Activated T-cell treated with anti-CD3 and anti-CD28 coated beads, Interleukin-2, amount 50 U/mL, for 24 hours (primary cell): ENCODE data around the gene ELK1.

ENCODE experiments used
- DNase-seq: peaks from one replicate; pipeline ENCODE4 v3.0.0-alpha.2; 2020
- H3K27ac Mint-ChIP-seq: 2 replicates; pipeline ENCODE4 v1.8.0; 2020; ENCODE audit warnings: mild to moderate bottlenecking, mixed read lengths
- H3K27me3 Mint-ChIP-seq: 2 replicates; pipeline ENCODE4 v1.8.0; 2020; ENCODE audit warnings: mixed read lengths
- H3K36me3 Mint-ChIP-seq: 2 replicates; pipeline ENCODE4 v1.8.0; 2020; ENCODE audit warnings: low read depth, mixed read lengths
- H3K4me1 Mint-ChIP-seq: 2 replicates; pipeline ENCODE4 v1.8.0; 2020; ENCODE audit warnings: low read depth, mixed read lengths
- H3K4me3 Mint-ChIP-seq: 2 replicates; pipeline ENCODE4 v1.8.0; 2020; ENCODE audit warnings: mild to moderate bottlenecking, moderate library complexity, mixed read lengths
- H3K9me3 Mint-ChIP-seq: 2 replicates; pipeline ENCODE4 v1.8.0; 2020; ENCODE audit warnings: mixed read lengths

ELK1 gene

GRCh38 chrX:47658684-47659420 is 8.5 kb upstream of the ELK1 start, which contains the start of gene UXT:
TSS of gene UXT (minus strand) at chrX:47659180. CDS start at chrX:47658927, 253 bp downstream.
- DNase-seq = peak; percentile 92
- Mint-ChIP-seq H3K36me3 (peaks cover 65% of the 10 kb centered on the region), H3K9me3 (peaks cover 3% of the 10 kb centered on the region), H3K27ac (peak within 1 kb of the TSS; percentile 99), H3K4me3 (peak within 1 kb of the TSS; percentile 90), H3K4me1 (peaks cover 56% of the 10 kb centered on the region), H3K27me3 (peaks cover 28% of the 10 kb centered on the region)

DNA sequence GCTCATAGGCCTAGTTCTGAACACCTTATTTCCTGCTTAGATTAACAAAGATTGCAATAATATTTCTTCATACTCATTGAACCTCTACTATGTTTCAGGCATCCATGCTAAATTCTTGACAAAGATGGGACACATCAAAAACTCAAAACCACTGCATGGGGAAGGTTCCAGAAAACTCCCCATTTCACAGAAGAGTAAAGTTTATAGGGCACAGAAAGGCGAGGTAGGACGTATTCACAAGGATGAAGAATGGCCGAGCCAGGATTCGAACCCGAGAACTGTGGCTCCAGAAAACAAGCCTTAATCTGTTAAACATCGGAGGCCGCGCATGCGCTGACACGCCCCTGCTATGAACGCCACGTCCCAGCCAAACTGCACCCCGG is 7.9 kb upstream of the ELK1 start:
- DNase-seq = no peak
- peaks cover 28% of the 10 kb centered on the region for H3K27me3 Mint-ChIP-seq
- peak overlapping the region; percentile 90 for H3K4me3 Mint-ChIP-seq
- peaks cover 3% of the 10 kb centered on the region for H3K9me3 Mint-ChIP-seq
- H3K27ac Mint-ChIP-seq = peak overlapping the region; percentile 99
- peaks cover 71% of the 10 kb centered on the region for H3K36me3 Mint-ChIP-seq
- peaks cover 52% of the 10 kb centered on the region for H3K4me1 Mint-ChIP-seq

DNA sequence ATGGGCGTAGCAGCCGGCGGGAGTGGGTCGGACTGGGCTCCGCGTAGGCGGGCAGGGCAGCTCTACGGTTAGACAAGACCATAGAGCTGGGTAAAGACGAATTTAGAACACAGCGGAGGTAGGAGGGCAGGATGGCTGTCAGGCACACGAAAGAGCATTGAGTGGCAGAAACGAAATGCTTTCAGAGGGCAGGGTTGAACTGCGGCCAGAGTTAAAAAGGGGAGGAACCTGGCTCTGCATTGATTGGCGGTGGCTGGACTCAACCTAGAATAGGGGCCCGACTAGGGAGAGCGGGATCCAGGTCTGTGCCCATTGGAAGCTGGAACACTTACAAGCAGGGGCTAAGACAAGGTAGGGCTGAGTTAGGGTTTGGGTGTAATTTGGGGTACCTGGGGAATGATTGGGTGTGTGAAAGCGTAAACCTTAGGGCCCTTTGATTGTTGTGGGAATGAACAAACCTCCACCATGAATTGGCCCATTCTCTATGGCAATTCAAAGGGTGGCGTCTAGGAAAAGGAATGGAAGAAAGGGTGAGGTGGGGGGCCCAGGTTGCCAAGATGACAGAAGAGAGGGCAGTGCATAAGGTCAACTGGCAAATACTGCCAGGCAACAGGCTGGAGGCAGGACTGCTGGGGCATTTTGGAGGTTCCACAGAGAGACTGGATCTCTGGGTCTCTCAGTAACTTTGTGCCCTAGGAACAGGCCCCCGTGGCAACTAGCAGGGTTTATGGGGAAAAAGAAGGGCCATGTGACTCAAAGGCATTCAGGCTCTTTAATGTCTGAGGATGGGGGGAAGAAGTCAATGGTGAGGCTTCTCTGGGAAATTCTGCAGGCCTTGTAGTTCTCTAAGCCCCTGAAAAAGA is 911 bp upstream of the ELK1 start:
- Mint-ChIP-seq H3K9me3 (no peaks in the 10 kb centered on the region), H3K27ac (peak overlapping the region; percentile 92), H3K4me3 (peak overlapping the region; percentile 85), H3K4me1 (peaks cover 40% of the 10 kb centered on the region), H3K27me3 (peaks cover 31% of the 10 kb centered on the region), H3K36me3 (peaks cover 78% of the 10 kb centered on the region)
- DNase-seq = no peak

GRCh38 chrX:47649781-47650163 is 591 bp downstream of the ELK1 start:
- peaks cover 72% of the 10 kb centered on the region for H3K36me3 Mint-ChIP-seq
- peak overlapping the region; percentile 86 for H3K27ac Mint-ChIP-seq
- H3K9me3 Mint-ChIP-seq = no peaks in the 10 kb centered on the region
- H3K4me3 Mint-ChIP-seq = peak overlapping the region; percentile 85
- DNase-seq = no peak
- peaks cover 32% of the 10 kb centered on the region for H3K27me3 Mint-ChIP-seq
- H3K4me1 Mint-ChIP-seq = peaks cover 44% of the 10 kb centered on the region

DNA sequence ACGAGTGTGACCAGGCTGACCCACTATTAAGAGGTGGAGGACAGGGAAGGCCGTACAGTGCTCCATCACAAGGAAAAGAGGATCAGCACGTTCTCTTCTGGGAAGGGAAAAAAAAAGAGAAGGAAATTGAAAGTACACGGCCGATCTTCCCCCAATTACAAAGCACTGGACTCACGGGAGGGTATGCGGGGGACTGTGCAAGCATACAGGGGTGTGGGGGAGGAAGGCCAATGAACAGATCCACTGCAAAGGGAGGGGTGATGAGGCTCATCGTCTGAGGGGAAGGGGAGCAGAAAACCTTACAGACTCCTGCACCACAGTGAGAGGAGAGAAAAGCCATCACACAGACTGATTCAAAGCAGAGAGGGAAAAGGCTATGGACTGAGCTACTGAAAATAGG is 1.1 kb downstream of the ELK1 start:
- H3K9me3 Mint-ChIP-seq = no peaks in the 10 kb centered on the region
- H3K27ac Mint-ChIP-seq = peak overlapping the region; percentile 86
- peaks cover 34% of the 10 kb centered on the region for H3K27me3 Mint-ChIP-seq
- peaks cover 72% of the 10 kb centered on the region for H3K36me3 Mint-ChIP-seq
- peak overlapping the region; percentile 85 for H3K4me3 Mint-ChIP-seq
- DNase-seq = no peak
- peaks cover 49% of the 10 kb centered on the region for H3K4me1 Mint-ChIP-seq

DNA sequence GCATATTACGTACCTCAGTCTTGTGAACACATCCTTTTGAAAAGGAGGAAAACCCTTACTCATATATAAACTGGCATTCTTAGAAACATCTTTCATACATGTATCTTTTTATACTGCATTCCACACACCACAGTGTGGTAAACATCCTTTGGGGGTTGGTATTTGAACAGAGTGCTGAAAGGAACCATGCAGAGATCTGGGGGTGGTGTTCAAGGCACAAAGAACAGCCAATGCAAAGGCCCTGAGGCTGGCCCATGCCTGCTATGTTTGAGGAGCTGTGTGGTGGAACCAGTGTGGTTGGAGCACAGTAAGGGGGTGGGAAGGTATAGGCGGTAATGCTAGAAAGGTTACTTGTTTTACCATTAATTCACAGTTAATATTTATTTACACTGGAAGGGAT is 2.0 kb downstream of the ELK1 start:
- no peak for DNase-seq
- peaks cover 37% of the 10 kb centered on the region for H3K27me3 Mint-ChIP-seq
- H3K4me3 Mint-ChIP-seq = peak overlapping the region; percentile 85
- H3K27ac Mint-ChIP-seq = peak overlapping the region; percentile 63
- no peaks in the 10 kb centered on the region for H3K9me3 Mint-ChIP-seq
- H3K36me3 Mint-ChIP-seq = peaks cover 74% of the 10 kb centered on the region
- H3K4me1 Mint-ChIP-seq = peaks cover 51% of the 10 kb centered on the region

- H3K27ac Mint-ChIP-seq = no peak overlapping the region
- no peak overlapping the region for H3K4me3 Mint-ChIP-seq
- H3K27me3 Mint-ChIP-seq = peaks cover 37% of the 10 kb centered on the region
- peaks cover 70% of the 10 kb centered on the region for H3K36me3 Mint-ChIP-seq
- no peaks in the 10 kb centered on the region for H3K9me3 Mint-ChIP-seq
- DNase-seq = no peak
- peaks cover 49% of the 10 kb centered on the region for H3K4me1 Mint-ChIP-seq
These were observed 3.7 kb downstream of the ELK1 start for GRCh38 chrX:47646636-47647035.

DNA sequence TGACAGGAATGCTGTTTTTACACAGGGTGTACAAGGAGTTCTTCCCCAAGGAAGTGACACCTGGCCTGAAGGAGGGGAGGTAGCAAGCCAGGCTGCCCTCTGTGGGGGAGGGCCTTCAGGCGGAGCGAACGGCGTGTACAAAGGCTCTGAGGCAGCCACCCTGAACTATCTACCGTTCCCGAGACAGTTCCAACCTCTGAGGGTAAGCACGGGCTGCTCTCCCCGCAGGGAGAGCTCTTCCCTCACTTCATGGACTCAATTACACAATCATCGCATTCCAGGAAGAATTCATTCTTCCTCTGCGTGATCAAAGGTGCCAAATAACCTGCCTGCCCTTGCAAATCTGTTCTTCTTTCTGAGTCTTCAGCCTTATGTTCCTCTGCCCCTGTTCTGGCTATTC is 4.8 kb downstream of the ELK1 start:
- peaks cover 30% of the 10 kb centered on the region for H3K27me3 Mint-ChIP-seq
- no peak overlapping the region for H3K27ac Mint-ChIP-seq
- peaks cover 72% of the 10 kb centered on the region for H3K36me3 Mint-ChIP-seq
- peaks cover 39% of the 10 kb centered on the region for H3K4me1 Mint-ChIP-seq
- no peaks in the 10 kb centered on the region for H3K9me3 Mint-ChIP-seq
- H3K4me3 Mint-ChIP-seq = no peak overlapping the region
- DNase-seq = no peak

GRCh38 chrX:47644557-47645091 is 5.7 kb downstream of the ELK1 start:
- DNase-seq = no peak
- peaks cover 39% of the 10 kb centered on the region for H3K4me1 Mint-ChIP-seq
- no peak overlapping the region for H3K27ac Mint-ChIP-seq
- H3K9me3 Mint-ChIP-seq = no peaks in the 10 kb centered on the region
- peaks cover 30% of the 10 kb centered on the region for H3K27me3 Mint-ChIP-seq
- H3K36me3 Mint-ChIP-seq = peaks cover 81% of the 10 kb centered on the region
- H3K4me3 Mint-ChIP-seq = no peak overlapping the region

- Mint-ChIP-seq H3K4me3 (no peak overlapping the region), H3K27ac (no peak overlapping the region), H3K27me3 (peaks cover 25% of the 10 kb centered on the region), H3K9me3 (no peaks in the 10 kb centered on the region), H3K36me3 (peaks cover 82% of the 10 kb centered on the region), H3K4me1 (peaks cover 37% of the 10 kb centered on the region)
- DNase-seq = no peak
These were observed 6.4 kb downstream of the ELK1 start for GRCh38 chrX:47643926-47644325.

GRCh38 chrX:47638816-47639215 is 11.5 kb downstream of the ELK1 start:
- H3K27ac Mint-ChIP-seq = no peak overlapping the region
- H3K4me3 Mint-ChIP-seq = no peak overlapping the region
- H3K27me3 Mint-ChIP-seq = no peaks in the 10 kb centered on the region
- H3K36me3 Mint-ChIP-seq = peaks cover 73% of the 10 kb centered on the region
- peaks cover 17% of the 10 kb centered on the region for H3K4me1 Mint-ChIP-seq
- no peaks in the 10 kb centered on the region for H3K9me3 Mint-ChIP-seq
- no peak for DNase-seq

DNA sequence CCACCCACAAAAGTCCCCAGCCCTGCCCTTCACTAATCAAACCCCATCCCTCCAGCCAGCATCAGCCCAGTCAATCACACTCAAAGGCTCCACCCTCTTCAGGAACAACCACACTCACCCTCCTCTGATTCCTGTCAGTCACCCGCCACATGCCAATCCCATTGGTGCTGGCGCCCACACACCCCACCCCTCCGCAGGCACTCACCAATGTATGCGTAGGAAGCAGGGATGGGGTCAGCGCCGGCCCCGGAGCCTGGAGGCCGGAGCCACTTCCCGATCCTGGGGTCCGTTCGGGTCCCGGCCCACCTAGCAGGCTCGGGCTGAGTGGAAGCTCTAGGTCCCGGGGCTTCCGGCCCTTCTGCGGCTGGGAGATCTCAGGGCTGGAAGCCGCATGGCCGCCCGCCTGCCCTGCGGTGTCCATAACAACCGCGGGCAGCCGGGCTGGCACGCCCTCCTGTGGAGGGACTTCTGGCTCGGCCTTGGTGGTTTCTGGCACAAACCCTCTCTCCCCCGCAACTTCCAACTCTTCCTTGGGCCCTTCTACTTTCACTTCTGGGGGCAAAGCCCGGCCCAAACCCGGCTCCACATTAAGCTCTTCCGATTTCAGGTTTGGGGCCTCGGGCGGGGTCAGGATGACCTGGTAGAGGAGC is 12.7 kb downstream of the ELK1 start:
- H3K9me3 Mint-ChIP-seq = no peaks in the 10 kb centered on the region
- H3K27ac Mint-ChIP-seq = peak overlapping the region; percentile 34
- H3K27me3 Mint-ChIP-seq = no peaks in the 10 kb centered on the region
- peaks cover 17% of the 10 kb centered on the region for H3K4me1 Mint-ChIP-seq
- H3K36me3 Mint-ChIP-seq = peaks cover 63% of the 10 kb centered on the region
- DNase-seq = peak; percentile 56
- H3K4me3 Mint-ChIP-seq = peak overlapping the region; percentile 47

DNA sequence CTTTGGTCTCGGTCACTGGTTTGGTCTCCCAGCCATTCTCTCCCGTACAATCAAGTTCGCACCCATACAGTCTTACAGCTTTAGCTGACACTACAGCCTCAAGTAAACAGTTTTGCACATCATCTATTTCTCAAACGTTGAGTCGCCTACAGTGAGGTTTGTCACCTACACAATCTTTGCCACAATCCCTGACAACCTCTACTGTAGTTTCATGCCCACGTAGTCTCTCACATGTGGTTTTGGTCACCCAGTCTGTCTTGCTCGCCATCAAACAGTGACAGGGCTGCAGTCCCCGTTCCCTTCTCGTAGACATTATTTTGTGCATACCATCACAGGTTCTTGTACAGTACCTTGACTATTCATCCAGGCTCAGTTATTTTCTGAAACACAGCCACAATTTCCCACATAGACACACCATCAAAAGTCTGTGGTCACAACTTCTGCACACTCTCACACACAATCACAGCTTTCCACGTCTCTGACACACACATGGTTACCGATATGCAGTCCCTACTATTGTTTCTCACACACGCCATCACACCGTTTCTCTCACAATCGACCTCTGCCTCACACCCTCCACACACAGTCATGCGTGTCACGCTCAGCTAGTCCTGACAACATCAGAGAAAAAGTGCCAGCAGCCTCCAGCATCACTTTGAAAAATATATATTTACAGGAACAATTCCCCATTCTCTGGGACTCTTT is 15.3 kb downstream of the ELK1 start:
- Mint-ChIP-seq H3K27me3 (peaks cover 2% of the 10 kb centered on the region), H3K4me1 (peaks cover 20% of the 10 kb centered on the region), H3K27ac (no peak overlapping the region), H3K36me3 (peaks cover 40% of the 10 kb centered on the region), H3K9me3 (no peaks in the 10 kb centered on the region), H3K4me3 (no peak overlapping the region)
- DNase-seq = no peak
